IMR-90 (cell line): Measurements from ENCODE around the gene XPC. TPM values are rescaled to one million over a fixed set of nuclear protein-coding genes. Genes with fewer than 3 reads are reported as not detected.

Experiments
- ATAC-seq: fragments of 200-7000 bp; cut with Tn5 transposase; 2 replicates; pipeline ENCODE4 v1.9.1; 2020; ENCODE audit warnings: low read depth, mild to moderate bottlenecking, moderate library complexity
- BruUV-seq: library from RNA; stranded (reverse); fragments of 400-500 nt; replicated peaks from 2 replicates; lab custom pipeline; 2021; lab: Mats Ljungman, UMichigan
- CTCF ChIA-PET: fragments of 300-600 bp; formaldehyde crosslinking; extraction: SDS; loops from one replicate; lab custom pipeline; 2021; ENCODE audit warnings: antibody characterized with exemption; lab: Yijun Ruan, JAX
- POLR2A ChIA-PET: fragments of 300-600 bp; sonication (Branson Sonifier 250); formaldehyde crosslinking; loops from one replicate; lab custom pipeline; 2022; ENCODE audit warnings: antibody characterized with exemption; ENCODE audit not compliant: unreplicated experiment; lab: Charles Lee
- DNase-seq: peaks from one replicate; pipeline ENCODE4 v3.0.0; 2013
- H2AFZ ChIP-seq: replicated peaks from 2 replicates; pipeline ENCODE3; 2013; ENCODE audit warnings: low read length, mild to moderate bottlenecking; ENCODE audit not compliant: poor library complexity
- H2AK5ac ChIP-seq: 2 replicates; pipeline ENCODE4 v1.6.1; 2013; ENCODE audit warnings: low read depth, low read length, inconsistent platforms
- H2AK9ac ChIP-seq: replicated peaks from 2 replicates; pipeline ENCODE3; 2013; ENCODE audit warnings: mild to moderate bottlenecking, low read depth, low read length, moderate library complexity; ENCODE audit not compliant: poor library complexity
- H2BK120ac ChIP-seq: 2 replicates; pipeline ENCODE4 v1.6.1; 2013; ENCODE audit warnings: low read depth, low read length, inconsistent platforms
- H2BK15ac ChIP-seq: 3 replicates; pipeline ENCODE4 v1.6.1; 2013; ENCODE audit warnings: low read depth, low read length, inconsistent platforms
- H2BK20ac ChIP-seq: 2 replicates; pipeline ENCODE4 v1.6.1; 2013; ENCODE audit warnings: low read depth, mild to moderate bottlenecking, inconsistent platforms, low read length, moderate library complexity
- H2BK5ac ChIP-seq: 2 replicates; pipeline ENCODE4 v1.6.1; 2013; ENCODE audit warnings: mild to moderate bottlenecking, low read depth, low read length, inconsistent platforms; ENCODE audit not compliant: poor library complexity, severe bottlenecking
- H3K14ac ChIP-seq: replicated peaks from 2 replicates; pipeline ENCODE4 v1.6.1; 2013; ENCODE audit warnings: low read depth, low read length, inconsistent platforms
- H3K18ac ChIP-seq: 2 replicates; pipeline ENCODE4 v1.6.1; 2013; ENCODE audit warnings: low read depth, low read length, control low read depth
- H3K23ac ChIP-seq: 2 replicates; pipeline ENCODE4 v1.6.1; 2013; ENCODE audit warnings: low read depth, low read length, inconsistent platforms
- H3K27ac ChIP-seq: 2 replicates; pipeline ENCODE4 v1.5.1; 2013; ENCODE audit warnings: mild to moderate bottlenecking, control low read depth, low read length; ENCODE audit not compliant: insufficient read depth
- H3K27me3 ChIP-seq: 2 replicates; pipeline ENCODE4 v1.6.1; 2013; ENCODE audit warnings: low read length; ENCODE audit not compliant: control insufficient read depth, insufficient read depth
- H3K36me3 ChIP-seq: 2 replicates; pipeline ENCODE4 v1.6.1; 2013; ENCODE audit warnings: low read length, mixed read lengths; ENCODE audit not compliant: control insufficient read depth, insufficient read depth
- H3K4ac ChIP-seq: 2 replicates; pipeline ENCODE4 v1.6.1; 2013; ENCODE audit warnings: low read depth, low read length, inconsistent platforms
- H3K4me1 ChIP-seq: 2 replicates; pipeline ENCODE4 v1.6.1; 2013; ENCODE audit warnings: low read length, mixed read lengths; ENCODE audit not compliant: control insufficient read depth, insufficient read depth
- H3K4me2 ChIP-seq: 2 replicates; pipeline ENCODE4 v1.6.1; 2013; ENCODE audit warnings: low read depth, mild to moderate bottlenecking, control low read depth, low read length, moderate library complexity
- H3K4me3 ChIP-seq: 2 replicates; pipeline ENCODE4 v1.5.1; 2013; ENCODE audit warnings: low read depth, mild to moderate bottlenecking, control low read depth, low read length, moderate library complexity; ENCODE audit not compliant: insufficient read depth
- H3K56ac ChIP-seq: 2 replicates; pipeline ENCODE4 v1.6.1; 2013; ENCODE audit warnings: low read length, inconsistent platforms; ENCODE audit not compliant: insufficient read depth; ENCODE audit errors: extremely low read depth
- H3K79me1 ChIP-seq, 2 experiments: 2 replicates each; pipeline ENCODE4 v1.6.1; 2013; ENCODE audit warnings: low read length in 2 of 2, inconsistent platforms in 1 of 2, low read depth in 1 of 2
- H3K9ac ChIP-seq: 2 replicates; pipeline ENCODE4 v1.6.1; 2013; ENCODE audit warnings: low read depth, low read length, control low read depth
- H3K9me1 ChIP-seq: 2 replicates; pipeline ENCODE4 v1.6.1; 2013; ENCODE audit warnings: low read length, inconsistent platforms; ENCODE audit not compliant: insufficient read depth
- H3K9me3 ChIP-seq: 2 replicates; pipeline ENCODE4 v1.6.1; 2013; ENCODE audit warnings: low read length; ENCODE audit not compliant: control insufficient read depth, insufficient read depth
- H4K20me1 ChIP-seq: 2 replicates; pipeline ENCODE4 v1.6.1; 2013; ENCODE audit warnings: low read length, inconsistent platforms; ENCODE audit not compliant: insufficient read depth
- H4K5ac ChIP-seq: 2 replicates; pipeline ENCODE4 v1.6.1; 2013; ENCODE audit warnings: mild to moderate bottlenecking, low read depth, low read length, control low read depth
- H4K8ac ChIP-seq, 2 experiments: 2 replicates each; pipeline ENCODE4 v1.6.1; 2013; ENCODE audit warnings: low read depth in 2 of 2, low read length in 2 of 2, control low read depth in 1 of 2, inconsistent platforms in 1 of 2
- H4K91ac ChIP-seq: 2 replicates; pipeline ENCODE4 v1.6.1; 2013; ENCODE audit warnings: low read depth, low read length, inconsistent platforms; ENCODE audit not compliant: insufficient read depth
- BHLHE40 ChIP-seq: fragments of 150-350 bp; IDR thresholded peaks from 2 replicates; pipeline ENCODE4 v1.6.1; 2016; ENCODE audit warnings: mild to moderate bottlenecking, low read depth, low read length
- CEBPB ChIP-seq: IDR thresholded peaks from 2 replicates; pipeline ENCODE4 v1.6.1; 2012; ENCODE audit warnings: low read depth, low read length, improper control_type of control experiment
- CHD1 ChIP-seq: IDR thresholded peaks from 2 replicates; pipeline ENCODE4 v1.6.1; 2012; ENCODE audit warnings: low read depth, low read length, improper control_type of control experiment
- ELK1 ChIP-seq: fragments of 150-350 bp; IDR thresholded peaks from 2 replicates; pipeline ENCODE4 v1.6.1; 2016; ENCODE audit warnings: low read depth, mild to moderate bottlenecking, low read length, moderate library complexity, borderline replicate concordance
- MAFK ChIP-seq: IDR thresholded peaks from 2 replicates; pipeline ENCODE4 v1.6.1; 2012; ENCODE audit warnings: low read depth, low read length, improper control_type of control experiment
- NFE2L2 ChIP-seq: fragments of 150-350 bp; IDR thresholded peaks from 2 replicates; pipeline ENCODE4 v1.6.1; 2016; ENCODE audit warnings: low read depth, mild to moderate bottlenecking, low read length
- WGBS, 2 experiments: methylation state at CpG; one replicate each; pipeline versions ENCODE4 v1.1.5 to v1.1.7; 2013; ENCODE audit warnings: missing lambda C conversion rate in 2 of 2; ENCODE audit not compliant: insufficient read length in 1 of 2; ENCODE audit errors: extremely low coverage in 2 of 2; 5-methylcytosine and 5-hydroxymethylcytosine counted together
- dilution Hi-C: fragments of 300-500 bp; cut with HindIII; formaldehyde crosslinking; loops from one replicate; pipeline ENCODE4 v1.14.3; 2018; ENCODE audit warnings: low sequenced_read_pairs; ENCODE audit not compliant: unreplicated experiment
- in situ Hi-C: fragments of 300-500 bp; cut with MboI; formaldehyde crosslinking; loops from 3 replicates; pipeline ENCODE4 v1.14.3; 2019; ENCODE audit warnings: low sequenced_read_pairs, inconsistent platforms, mixed read lengths
- intact Hi-C: fragments of 100-400 bp; cut with micrococcal nuclease; formaldehyde crosslinking; loops from 2 replicates; pipeline ENCODE4 v1.10.0; 2022
- polyA plus RNA-seq, 3 experiments: library from polyadenylated mRNA; depleted of rRNA; stranded (reverse); fragments of >200 nt; gene quantifications; 2 replicates each; pipeline ENCODE4 v1.2.3, GENCODE V29; 2012; ENCODE audit warnings: low replicate concordance in 1 of 3
- total RNA-seq: library from RNA; depleted of rRNA; stranded (reverse); fragments of >200 nt; gene quantifications from 2 replicates; pipeline ENCODE4 v1.2.3, GENCODE V29; 2012
- TF ChIP-seq, protein P1 (sequence below): conservative IDR thresholded peaks from 2 replicates; pipeline ENCODE4 v1.5.1; 2012; ENCODE audit warnings: mild to moderate bottlenecking, low read depth, low read length, improper control_type of control experiment

The XPC gene
- total and polyA plus RNA-seq, 2 of the 4 experiments (the other 2 are of a cell fraction), result 30.9 to 48.8 TPM

- H3K9me3 ChIP-seq, result no peaks in the 10 kb centered on the region
- TF ChIP-seq CHD1, result no peak
- TF ChIP-seq NFE2L2, result no peak
- TF ChIP-seq BHLHE40, result no peak
- TF ChIP-seq CEBPB, result no peak
- no peak for TF ChIP-seq MAFK
- TF ChIP-seq, protein P1, sequence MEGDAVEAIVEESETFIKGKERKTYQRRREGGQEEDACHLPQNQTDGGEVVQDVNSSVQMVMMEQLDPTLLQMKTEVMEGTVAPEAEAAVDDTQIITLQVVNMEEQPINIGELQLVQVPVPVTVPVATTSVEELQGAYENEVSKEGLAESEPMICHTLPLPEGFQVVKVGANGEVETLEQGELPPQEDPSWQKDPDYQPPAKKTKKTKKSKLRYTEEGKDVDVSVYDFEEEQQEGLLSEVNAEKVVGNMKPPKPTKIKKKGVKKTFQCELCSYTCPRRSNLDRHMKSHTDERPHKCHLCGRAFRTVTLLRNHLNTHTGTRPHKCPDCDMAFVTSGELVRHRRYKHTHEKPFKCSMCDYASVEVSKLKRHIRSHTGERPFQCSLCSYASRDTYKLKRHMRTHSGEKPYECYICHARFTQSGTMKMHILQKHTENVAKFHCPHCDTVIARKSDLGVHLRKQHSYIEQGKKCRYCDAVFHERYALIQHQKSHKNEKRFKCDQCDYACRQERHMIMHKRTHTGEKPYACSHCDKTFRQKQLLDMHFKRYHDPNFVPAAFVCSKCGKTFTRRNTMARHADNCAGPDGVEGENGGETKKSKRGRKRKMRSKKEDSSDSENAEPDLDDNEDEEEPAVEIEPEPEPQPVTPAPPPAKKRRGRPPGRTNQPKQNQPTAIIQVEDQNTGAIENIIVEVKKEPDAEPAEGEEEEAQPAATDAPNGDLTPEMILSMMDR, result no peak
- no peak for TF ChIP-seq ELK1
- no peak overlapping the region for H3K4me3 ChIP-seq
- H2AFZ ChIP-seq, result no peak overlapping the region
- intact Hi-C loops, result no loop called here
- H3K9ac ChIP-seq, result no peak overlapping the region
- H3K36me3 ChIP-seq, result peaks cover 61% of the 10 kb centered on the region
- no peak overlapping the region for H4K8ac ChIP-seq
- H3K4me1 ChIP-seq, result peaks cover 6% of the 10 kb centered on the region; the same call in 1 of the 2 replicates
- BruUV-seq, result TSS peak; percentile 11
- no peak overlapping the region for H3K4ac ChIP-seq
- H2BK15ac ChIP-seq, result no peak overlapping the region
- no peak overlapping the region for H2BK5ac ChIP-seq
- dilution Hi-C loops, result no loop called here
- H3K9me1 ChIP-seq, result peaks cover 8% of the 10 kb centered on the region
- no peak overlapping the region for H3K4me2 ChIP-seq
- POLR2A ChIA-PET, result no interaction called here
- ATAC-seq (no peak), DNase-seq (no peak)
- CTCF ChIA-PET, result no interaction called here
- H4K20me1 ChIP-seq, result no peaks in the 10 kb centered on the region
- H3K23ac ChIP-seq, result no peak overlapping the region
- no peak overlapping the region for H2AK5ac ChIP-seq
- no peak overlapping the region for H2BK120ac ChIP-seq
- no peak overlapping the region for H3K14ac ChIP-seq
- no peak overlapping the region for H3K18ac ChIP-seq
- WGBS, 2 experiments, result no CpG with 5 or more reads among the region's 2 CpGs
- H3K79me1 ChIP-seq, result peaks cover 40 to 47% of the 10 kb centered on the region in 2 experiments
- H3K27me3 ChIP-seq, result no peaks in the 10 kb centered on the region
- no peak overlapping the region for H2BK20ac ChIP-seq
- H3K27ac ChIP-seq, result no peak overlapping the region
- no peak overlapping the region for H3K56ac ChIP-seq
- no peak overlapping the region for H4K5ac ChIP-seq
- in situ Hi-C loops, result no loop called here
- no peak overlapping the region for H4K91ac ChIP-seq
- no peak overlapping the region for H2AK9ac ChIP-seq
These were observed 9.0 kb downstream of the XPC start for GRCh38 chr3:14169435-14169834.
